ENCODE data around the gene CPM.

The CPM gene

DNA sequence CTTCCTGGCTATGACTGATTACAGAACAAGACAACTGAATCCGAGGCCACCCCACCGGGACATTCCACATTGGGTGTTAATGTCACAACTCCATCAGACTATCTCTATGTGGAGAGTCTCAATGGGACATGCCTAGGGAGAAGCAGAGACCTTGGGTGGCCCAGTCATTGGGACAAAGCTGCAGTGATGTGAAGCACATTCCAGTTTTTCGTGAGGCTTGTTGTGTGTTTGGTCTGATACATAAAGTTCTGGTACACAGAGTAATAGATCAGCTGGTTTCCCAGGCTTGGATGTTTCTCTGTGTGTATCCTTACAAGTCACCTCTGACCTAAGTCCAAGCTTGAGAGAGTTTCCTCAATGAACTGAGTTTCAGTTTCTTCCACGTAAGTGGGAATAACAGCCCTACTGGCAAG is 42.3 kb downstream of the CPM start:
- Histone ChIP-seq H3K9me3 (ENCODE audit: insufficient read depth, low read depth, low read length) (no peaks in the 10 kb centered on the region), H3K36me3 (ENCODE audit: insufficient read depth, low read length) (no peaks in the 10 kb centered on the region), H3K4me1 (ENCODE audit: insufficient read depth, low read length) (no peaks in the 10 kb centered on the region), H3K27ac (ENCODE audit: low read depth, low read length) (no peak overlapping the region), H3K4me3 (ENCODE audit: low read length) (no peak overlapping the region), H3K9ac (ENCODE audit: low read depth, low read length) (no peak overlapping the region), H3K27me3 (ENCODE audit: insufficient read depth, low read length) (no peaks in the 10 kb centered on the region)
- WGBS = 91% methylated on average over 4 of the region's 4 CpGs

DNA sequence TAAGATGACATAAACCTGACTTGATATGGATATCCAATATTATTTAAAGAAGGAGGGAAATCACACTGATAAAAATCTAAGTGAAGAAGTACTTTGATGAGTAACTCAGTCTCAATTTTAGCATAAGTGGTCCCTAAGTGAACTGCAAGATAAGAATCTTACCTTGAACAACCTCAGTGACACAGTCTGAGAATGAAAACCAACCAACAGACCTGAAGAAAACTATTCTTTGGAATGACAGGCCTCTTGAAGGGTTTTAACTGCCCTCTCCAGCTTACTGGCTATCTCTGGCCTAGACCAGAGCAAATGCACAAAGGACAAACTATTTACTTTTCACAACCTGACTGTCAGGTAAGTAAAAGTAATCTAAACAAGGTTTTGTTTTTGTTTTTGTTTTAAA is 44.7 kb downstream of the CPM start:
- Histone ChIP-seq H3K27me3 (ENCODE audit: insufficient read depth, low read length) (no peaks in the 10 kb centered on the region), H3K4me1 (ENCODE audit: insufficient read depth, low read length) (no peaks in the 10 kb centered on the region), H3K36me3 (ENCODE audit: insufficient read depth, low read length) (no peaks in the 10 kb centered on the region), H3K9me3 (ENCODE audit: insufficient read depth, low read depth, low read length) (no peaks in the 10 kb centered on the region), H3K9ac (ENCODE audit: low read depth, low read length) (no peak overlapping the region), H3K27ac (ENCODE audit: low read depth, low read length) (no peak overlapping the region), H3K4me3 (ENCODE audit: low read length) (no peak overlapping the region)

- Histone ChIP-seq H3K4me1 (ENCODE audit: insufficient read depth, low read length) (no peaks in the 10 kb centered on the region), H3K4me3 (ENCODE audit: low read length) (no peak overlapping the region), H3K27ac (ENCODE audit: low read depth, low read length) (no peak overlapping the region), H3K9me3 (ENCODE audit: insufficient read depth, low read depth, low read length) (no peaks in the 10 kb centered on the region), H3K9ac (ENCODE audit: low read depth, low read length) (no peak overlapping the region), H3K36me3 (ENCODE audit: insufficient read depth, low read length) (no peaks in the 10 kb centered on the region), H3K27me3 (ENCODE audit: insufficient read depth, low read length) (no peaks in the 10 kb centered on the region)
- WGBS = 88% methylated on average over 1 of the region's 1 CpG
These were observed 45.3 kb downstream of the CPM start for GRCh38 chr12:68887641-68888040.

DNA sequence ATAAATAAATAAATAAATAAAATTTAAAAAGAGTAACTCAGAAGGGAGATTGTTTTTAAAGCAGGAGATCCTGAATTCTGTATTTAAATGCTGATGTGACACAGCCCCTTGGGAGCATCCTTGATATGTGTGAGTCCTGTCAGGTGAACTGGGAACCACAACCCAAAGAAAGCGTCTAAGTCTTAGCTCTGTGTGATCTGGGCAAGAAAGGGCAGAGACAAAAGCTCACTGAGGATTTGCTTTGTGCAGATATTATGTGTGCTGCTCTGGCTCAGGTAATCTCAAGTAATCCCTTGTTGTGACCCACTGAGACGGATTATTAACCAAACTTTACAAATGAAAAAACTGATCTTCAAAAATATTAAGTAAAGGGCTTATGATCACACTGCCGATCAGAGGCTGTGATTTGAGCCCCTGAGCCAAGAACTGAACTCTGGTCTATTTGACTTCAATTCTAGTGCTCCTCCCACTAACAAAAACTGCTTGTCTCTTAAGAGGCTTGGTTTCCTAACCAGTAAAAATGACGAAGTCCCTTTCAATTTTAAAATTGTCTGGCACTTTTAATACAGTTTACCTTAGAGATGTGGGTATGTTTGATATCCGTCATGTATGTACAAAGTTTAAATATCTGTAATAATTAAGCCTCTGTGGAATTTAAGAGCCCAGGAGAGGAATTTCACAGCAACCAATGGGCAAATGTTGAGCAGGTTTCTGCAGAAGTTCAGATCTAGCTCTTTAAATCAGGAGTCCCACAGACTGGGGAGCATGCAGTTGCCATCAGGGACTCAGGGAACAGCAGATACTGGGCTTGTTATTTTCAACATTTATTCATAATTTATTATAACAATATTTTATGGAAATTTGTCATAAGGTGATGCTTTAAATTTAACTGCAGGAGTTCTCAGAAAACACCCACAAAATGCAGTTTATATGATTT is 46.1 kb downstream of the CPM start:
- no peaks in the 10 kb centered on the region for H3K36me3 ChIP-seq (ENCODE audit: insufficient read depth, low read length)
- 92% methylated on average over 5 of the region's 5 CpGs for WGBS
- no peaks in the 10 kb centered on the region for H3K4me1 ChIP-seq (ENCODE audit: insufficient read depth, low read length)
- no peaks in the 10 kb centered on the region for H3K9me3 ChIP-seq (ENCODE audit: insufficient read depth, low read depth, low read length)
- no peaks in the 10 kb centered on the region for H3K27me3 ChIP-seq (ENCODE audit: insufficient read depth, low read length)
- H3K27ac ChIP-seq (ENCODE audit: low read depth, low read length) = no peak overlapping the region
- no peak overlapping the region for H3K4me3 ChIP-seq (ENCODE audit: low read length)
- no peak overlapping the region for H3K9ac ChIP-seq (ENCODE audit: low read depth, low read length)

- Histone ChIP-seq H3K27ac (ENCODE audit: low read depth, low read length) (no peak overlapping the region), H3K9me3 (ENCODE audit: insufficient read depth, low read depth, low read length) (no peaks in the 10 kb centered on the region), H3K4me1 (ENCODE audit: insufficient read depth, low read length) (no peaks in the 10 kb centered on the region), H3K4me3 (ENCODE audit: low read length) (no peak overlapping the region), H3K36me3 (ENCODE audit: insufficient read depth, low read length) (no peaks in the 10 kb centered on the region), H3K9ac (ENCODE audit: low read depth, low read length) (no peak overlapping the region), H3K27me3 (ENCODE audit: insufficient read depth, low read length) (no peaks in the 10 kb centered on the region)
- WGBS = 80% methylated on average over 3 of the region's 3 CpGs
These were observed 47.6 kb downstream of the CPM start for GRCh38 chr12:68885381-68885780.

GRCh38 chr12:68884251-68884650 is 48.7 kb downstream of the CPM start:
- Histone ChIP-seq H3K4me1 (ENCODE audit: insufficient read depth, low read length) (no peaks in the 10 kb centered on the region), H3K9me3 (ENCODE audit: insufficient read depth, low read depth, low read length) (no peaks in the 10 kb centered on the region), H3K4me3 (ENCODE audit: low read length) (no peak overlapping the region), H3K27ac (ENCODE audit: low read depth, low read length) (no peak overlapping the region), H3K9ac (ENCODE audit: low read depth, low read length) (no peak overlapping the region), H3K27me3 (ENCODE audit: insufficient read depth, low read length) (no peaks in the 10 kb centered on the region), H3K36me3 (ENCODE audit: insufficient read depth, low read length) (no peaks in the 10 kb centered on the region)
- 95% methylated on average over 5 of the region's 5 CpGs for WGBS

GRCh38 chr12:68883151-68883550 is 49.8 kb downstream of the CPM start:
- H3K4me1 ChIP-seq (ENCODE audit: insufficient read depth, low read length) = no peaks in the 10 kb centered on the region
- 91% methylated on average over 3 of the region's 3 CpGs for WGBS
- H3K9ac ChIP-seq (ENCODE audit: low read depth, low read length) = no peak overlapping the region
- no peaks in the 10 kb centered on the region for H3K9me3 ChIP-seq (ENCODE audit: insufficient read depth, low read depth, low read length)
- no peak overlapping the region for H3K4me3 ChIP-seq (ENCODE audit: low read length)
- H3K27me3 ChIP-seq (ENCODE audit: insufficient read depth, low read length) = no peaks in the 10 kb centered on the region
- no peaks in the 10 kb centered on the region for H3K36me3 ChIP-seq (ENCODE audit: insufficient read depth, low read length)
- no peak overlapping the region for H3K27ac ChIP-seq (ENCODE audit: low read depth, low read length)

- no peak overlapping the region for H3K9ac ChIP-seq (ENCODE audit: low read depth, low read length)
- WGBS = 97% methylated on average over 3 of the region's 4 CpGs
- H3K4me3 ChIP-seq (ENCODE audit: low read length) = no peak overlapping the region
- H3K4me1 ChIP-seq (ENCODE audit: insufficient read depth, low read length) = no peaks in the 10 kb centered on the region
- no peaks in the 10 kb centered on the region for H3K27me3 ChIP-seq (ENCODE audit: insufficient read depth, low read length)
- no peak overlapping the region for H3K27ac ChIP-seq (ENCODE audit: low read depth, low read length)
- no peaks in the 10 kb centered on the region for H3K9me3 ChIP-seq (ENCODE audit: insufficient read depth, low read depth, low read length)
- no peaks in the 10 kb centered on the region for H3K36me3 ChIP-seq (ENCODE audit: insufficient read depth, low read length)
These were observed 50.6 kb downstream of the CPM start for GRCh38 chr12:68882251-68882964.

- no peaks in the 10 kb centered on the region for H3K36me3 ChIP-seq (ENCODE audit: insufficient read depth, low read length)
- WGBS = 92% methylated on average over 5 of the region's 5 CpGs
- H3K4me1 ChIP-seq (ENCODE audit: insufficient read depth, low read length) = no peaks in the 10 kb centered on the region
- no peak overlapping the region for H3K9ac ChIP-seq (ENCODE audit: low read depth, low read length)
- no peaks in the 10 kb centered on the region for H3K27me3 ChIP-seq (ENCODE audit: insufficient read depth, low read length)
- H3K27ac ChIP-seq (ENCODE audit: low read depth, low read length) = no peak overlapping the region
- H3K4me3 ChIP-seq (ENCODE audit: low read length) = no peak overlapping the region
- H3K9me3 ChIP-seq (ENCODE audit: insufficient read depth, low read depth, low read length) = no peaks in the 10 kb centered on the region
These were observed 52.2 kb downstream of the CPM start for GRCh38 chr12:68880660-68881325.

DNA sequence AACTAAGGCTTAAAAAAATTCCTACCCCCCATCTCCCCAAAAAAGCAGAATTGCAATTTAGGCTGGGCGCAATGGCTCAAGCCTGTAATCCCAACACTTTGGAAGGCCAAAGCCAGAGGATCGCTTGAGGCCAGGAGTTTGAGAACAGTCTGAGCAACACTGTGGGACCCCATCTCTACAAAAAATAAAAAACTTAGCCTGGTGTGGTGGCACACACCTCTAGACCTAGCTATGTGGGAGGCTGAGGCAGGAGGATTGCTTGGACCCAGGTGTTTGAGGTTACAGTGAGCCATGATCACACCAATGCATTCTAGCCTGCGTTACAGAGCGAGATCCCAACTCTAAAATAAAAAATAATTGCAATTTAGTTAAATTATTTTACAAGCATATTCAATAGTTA is 54.1 kb downstream of the CPM start:
- Histone ChIP-seq H3K9me3 (ENCODE audit: insufficient read depth, low read depth, low read length) (no peaks in the 10 kb centered on the region), H3K9ac (ENCODE audit: low read depth, low read length) (no peak overlapping the region), H3K27ac (ENCODE audit: low read depth, low read length) (no peak overlapping the region), H3K27me3 (ENCODE audit: insufficient read depth, low read length) (no peaks in the 10 kb centered on the region), H3K36me3 (ENCODE audit: insufficient read depth, low read length) (no peaks in the 10 kb centered on the region), H3K4me3 (ENCODE audit: low read length) (no peak overlapping the region), H3K4me1 (ENCODE audit: insufficient read depth, low read length) (no peaks in the 10 kb centered on the region)
- WGBS = 95% methylated on average over 2 of the region's 4 CpGs

GRCh38 chr12:68878283-68878682 is 54.7 kb downstream of the CPM start:
- no peak overlapping the region for H3K27ac ChIP-seq (ENCODE audit: low read depth, low read length)
- H3K4me3 ChIP-seq (ENCODE audit: low read length) = no peak overlapping the region
- no peak overlapping the region for H3K9ac ChIP-seq (ENCODE audit: low read depth, low read length)
- H3K27me3 ChIP-seq (ENCODE audit: insufficient read depth, low read length) = no peaks in the 10 kb centered on the region
- no peaks in the 10 kb centered on the region for H3K4me1 ChIP-seq (ENCODE audit: insufficient read depth, low read length)
- no peaks in the 10 kb centered on the region for H3K36me3 ChIP-seq (ENCODE audit: insufficient read depth, low read length)
- 94% methylated on average over 4 of the region's 4 CpGs for WGBS
- no peaks in the 10 kb centered on the region for H3K9me3 ChIP-seq (ENCODE audit: insufficient read depth, low read depth, low read length)

All from HUES64 (cell line).